Ascending aorta (tissue), 2 donors: ENCODE data around the gene ARHGEF7. TPM values are rescaled to one million over a fixed set of nuclear protein-coding genes. Genes with fewer than 3 reads are reported as not detected.
A peak's percentile ranks its signal among the peaks of the same experiment; 100 is the strongest.

Source experiments
- DNase-seq, 2 donors: peaks; one replicate each; pipeline ENCODE4 v3.0.0-alpha.2; 2019; ENCODE audit warnings: low spot score in 2 of 2
- H3K27ac ChIP-seq, 2 donors: fragments of 200-600 bp; sonication (generic); one replicate each; pipeline ENCODE4 v1.5.1; 2016 to 2017; ENCODE audit warnings: mild to moderate bottlenecking in 1 of 2
- H3K27me3 ChIP-seq: fragments of 200-600 bp; sonication (generic); one replicate; pipeline ENCODE4 v1.5.1; 2017
- H3K36me3 ChIP-seq, 2 donors: fragments of 200-600 bp; sonication (generic); one replicate each; pipeline ENCODE4 v1.5.1; 2016
- H3K4me1 ChIP-seq, 2 donors: fragments of 200-600 bp; sonication (generic); one replicate each; pipeline ENCODE4 v1.5.1; 2016 to 2017; ENCODE audit warnings: mild to moderate bottlenecking in 1 of 2
- H3K4me3 ChIP-seq, 2 donors: fragments of 200-600 bp; sonication (generic); one replicate each; pipeline ENCODE4 v1.5.1; 2016 to 2017; ENCODE audit warnings: mild to moderate bottlenecking in 1 of 2
- H3K9me3 ChIP-seq, 2 donors: fragments of 200-600 bp; sonication (generic); one replicate each; pipeline ENCODE4 v1.5.1; 2016
- intact Hi-C: fragments of 100-400 bp; cut with DNase I; formaldehyde crosslinking; loops from one replicate; pipeline ENCODE4 v1.15.1; 2023
- total RNA-seq: library from RNA; depleted of rRNA; stranded (reverse); fragments of >200 nt; gene quantifications from one replicate; pipeline ENCODE4 v1.1.0, GENCODE V29; 2016
- TF ChIP-seq, protein P1 (sequence below), 3 experiments: fragments of 200-600 bp in 2 of 3; fragments of 450-650 bp in 1 of 3; sonication (generic) in 2 of 3; IDR thresholded peaks; one replicate each; pipeline ENCODE4 v1.5.1; 2016 to 2019; ENCODE audit warnings: antibody characterized with exemption in 3 of 3, mild to moderate bottlenecking in 1 of 3, moderate library complexity in 1 of 3

ARHGEF7 gene
- total RNA-seq, 1 donor from 2014 or later, result 32.2 TPM

DNA sequence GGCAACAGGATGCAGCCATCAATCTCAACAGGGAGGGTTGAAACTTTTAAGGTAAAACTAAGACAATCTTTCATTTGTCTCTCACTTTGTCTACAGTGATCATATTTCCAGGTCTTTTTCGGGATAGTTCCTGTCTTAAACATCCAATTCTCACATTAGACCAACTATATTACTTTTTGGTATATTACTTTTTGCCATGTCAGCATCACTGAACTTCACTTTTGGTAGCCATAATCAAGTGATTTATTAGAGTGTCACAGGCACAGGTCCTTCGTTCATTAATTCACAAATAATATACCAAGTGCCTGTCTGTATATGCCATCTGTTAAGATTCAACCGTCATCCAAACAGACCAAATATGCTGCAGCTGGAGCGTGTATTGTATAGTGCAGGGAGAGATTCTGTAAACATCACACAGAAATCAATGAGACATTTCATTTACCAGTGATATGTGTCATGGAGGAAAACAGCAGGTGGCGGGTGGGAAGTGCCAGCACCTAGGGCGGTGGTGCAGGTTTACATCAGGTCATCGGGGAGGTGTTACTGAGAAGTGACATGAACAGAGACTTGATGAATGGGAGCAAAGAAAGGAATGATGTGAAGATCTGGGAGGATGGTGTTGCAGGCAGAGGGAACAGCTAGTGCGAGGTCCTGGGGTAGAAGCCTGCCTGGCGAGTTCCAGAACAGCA lies 24.9 kb downstream of the ARHGEF7 start:
- no peaks in the 10 kb centered on the region for H3K9me3 ChIP-seq
- DNase-seq, result no peak
- TF ChIP-seq, protein P1, sequence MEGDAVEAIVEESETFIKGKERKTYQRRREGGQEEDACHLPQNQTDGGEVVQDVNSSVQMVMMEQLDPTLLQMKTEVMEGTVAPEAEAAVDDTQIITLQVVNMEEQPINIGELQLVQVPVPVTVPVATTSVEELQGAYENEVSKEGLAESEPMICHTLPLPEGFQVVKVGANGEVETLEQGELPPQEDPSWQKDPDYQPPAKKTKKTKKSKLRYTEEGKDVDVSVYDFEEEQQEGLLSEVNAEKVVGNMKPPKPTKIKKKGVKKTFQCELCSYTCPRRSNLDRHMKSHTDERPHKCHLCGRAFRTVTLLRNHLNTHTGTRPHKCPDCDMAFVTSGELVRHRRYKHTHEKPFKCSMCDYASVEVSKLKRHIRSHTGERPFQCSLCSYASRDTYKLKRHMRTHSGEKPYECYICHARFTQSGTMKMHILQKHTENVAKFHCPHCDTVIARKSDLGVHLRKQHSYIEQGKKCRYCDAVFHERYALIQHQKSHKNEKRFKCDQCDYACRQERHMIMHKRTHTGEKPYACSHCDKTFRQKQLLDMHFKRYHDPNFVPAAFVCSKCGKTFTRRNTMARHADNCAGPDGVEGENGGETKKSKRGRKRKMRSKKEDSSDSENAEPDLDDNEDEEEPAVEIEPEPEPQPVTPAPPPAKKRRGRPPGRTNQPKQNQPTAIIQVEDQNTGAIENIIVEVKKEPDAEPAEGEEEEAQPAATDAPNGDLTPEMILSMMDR (IDR thresholded peaks at IDR 0.05), result no peak
- no peak overlapping the region for H3K4me3 ChIP-seq
- intact Hi-C loops, result no loop called here
- no peaks in the 10 kb centered on the region for H3K36me3 ChIP-seq
- H3K27ac ChIP-seq, result no peak overlapping the region
- no peaks in the 10 kb centered on the region for H3K27me3 ChIP-seq
- H3K4me1 ChIP-seq, result peaks cover under 1 to 15% of the 10 kb centered on the region in 2 donors

DNA sequence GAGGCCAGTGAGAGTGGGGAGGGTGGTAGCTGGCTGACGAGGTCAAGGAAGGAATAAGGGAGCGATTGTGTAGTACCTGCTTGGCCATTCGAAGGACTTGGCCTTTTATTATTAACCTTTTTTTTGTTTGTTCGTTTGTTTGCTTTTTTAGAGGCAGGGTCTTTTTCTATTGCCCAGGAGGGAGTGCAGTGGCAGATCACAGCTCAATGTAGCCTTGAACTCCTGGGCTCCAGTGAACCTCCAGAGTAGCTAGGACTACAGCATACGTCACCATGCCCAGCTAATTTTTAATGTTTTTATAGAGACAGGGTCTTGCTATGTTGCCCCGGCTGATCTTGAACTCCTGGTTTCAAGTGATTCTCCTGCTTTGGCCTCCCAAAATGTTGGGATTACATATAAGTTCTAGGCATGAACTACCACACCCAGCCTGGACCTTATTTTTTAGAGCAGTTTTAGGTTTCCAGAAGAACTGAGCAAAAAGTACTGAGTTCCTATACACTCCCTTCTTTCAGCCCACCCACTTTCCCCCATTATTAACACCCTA lies 25.5 kb downstream of the ARHGEF7 start:
- TF ChIP-seq, protein P1 (IDR thresholded peaks at IDR 0.05), result no peak
- H3K27ac ChIP-seq, result no peak overlapping the region
- no peak for DNase-seq
- peaks cover 5 to 17% of the 10 kb centered on the region in 2 donors for H3K4me1 ChIP-seq
- no peaks in the 10 kb centered on the region for H3K27me3 ChIP-seq
- no peak overlapping the region for H3K4me3 ChIP-seq
- intact Hi-C loops, result no loop called here
- H3K36me3 ChIP-seq, result no peaks in the 10 kb centered on the region
- H3K9me3 ChIP-seq, result no peaks in the 10 kb centered on the region

DNA sequence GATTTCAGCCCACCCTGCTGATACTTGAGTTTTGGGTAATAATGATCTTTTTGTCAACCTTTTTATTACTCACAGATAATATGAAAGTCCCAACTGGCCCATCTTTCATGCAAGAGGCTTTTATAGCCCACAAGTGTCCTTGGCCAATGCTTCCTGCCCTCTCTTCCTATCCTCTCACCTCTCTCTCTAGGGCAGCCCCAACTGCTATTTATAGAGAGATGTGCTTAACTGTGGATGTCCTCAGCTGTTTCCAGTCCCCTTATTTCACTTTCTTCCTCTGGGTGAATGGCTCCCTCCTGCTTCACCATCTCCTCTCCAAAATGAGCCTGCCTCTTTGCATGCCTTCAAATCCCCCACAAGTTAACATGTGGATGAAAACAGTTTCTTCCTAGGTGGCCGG lies 27.4 kb downstream of the ARHGEF7 start:
- Histone ChIP-seq H3K9me3 (no peaks in the 10 kb centered on the region), H3K36me3 (no peaks in the 10 kb centered on the region), H3K4me1 (peaks cover 5 to 25% of the 10 kb centered on the region in 2 donors), H3K4me3 (no peak overlapping the region), H3K27me3 (no peaks in the 10 kb centered on the region), H3K27ac (peak overlapping the region in 1 of 2 donors; percentile 68)
- TF ChIP-seq, protein P1 (IDR thresholded peaks at IDR 0.05), result no peak
- intact Hi-C loops, result no loop called here
- no peak for DNase-seq

DNA sequence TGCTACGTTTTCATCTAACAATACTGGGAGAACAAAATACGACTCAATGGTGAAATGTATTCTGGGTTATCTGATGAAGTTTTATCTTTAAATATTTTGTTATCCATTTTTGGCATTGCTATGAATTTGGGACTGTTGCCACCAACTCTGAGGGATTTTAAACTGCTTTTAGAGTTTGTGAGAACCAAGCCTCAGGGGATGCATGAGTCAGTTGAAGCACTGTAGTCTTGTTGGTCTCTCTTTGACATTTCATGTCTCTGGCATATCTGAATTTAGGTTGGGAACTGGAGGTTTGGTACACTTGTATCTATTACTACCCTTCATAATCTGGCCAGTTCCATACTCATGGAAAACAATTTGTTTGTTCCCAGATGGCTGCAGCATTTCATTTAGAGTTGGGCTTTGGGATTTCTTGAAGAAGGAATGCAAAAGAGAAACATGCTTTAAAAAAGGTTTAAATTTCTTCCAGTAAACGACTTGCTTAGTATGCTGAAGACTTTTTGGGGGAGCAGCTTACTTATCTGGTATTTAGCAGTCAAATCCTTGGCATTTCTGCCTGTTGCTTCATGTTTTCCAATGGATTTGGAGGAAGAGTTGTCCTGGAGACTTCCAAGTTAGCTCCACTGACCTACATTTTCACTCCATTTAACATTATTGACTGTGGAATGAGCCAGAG lies 28.9 kb downstream of the ARHGEF7 start:
- DNase-seq, result no peak
- Histone ChIP-seq H3K4me1 (peaks cover 5 to 25% of the 10 kb centered on the region in 2 donors), H3K9me3 (no peaks in the 10 kb centered on the region), H3K27ac (peak overlapping the region; percentile 68 to 75), H3K27me3 (no peaks in the 10 kb centered on the region), H3K36me3 (no peaks in the 10 kb centered on the region), H3K4me3 (no peak overlapping the region)
- intact Hi-C loops, result no loop called here
- TF ChIP-seq, protein P1 (IDR thresholded peaks at IDR 0.05), result no peak

DNA sequence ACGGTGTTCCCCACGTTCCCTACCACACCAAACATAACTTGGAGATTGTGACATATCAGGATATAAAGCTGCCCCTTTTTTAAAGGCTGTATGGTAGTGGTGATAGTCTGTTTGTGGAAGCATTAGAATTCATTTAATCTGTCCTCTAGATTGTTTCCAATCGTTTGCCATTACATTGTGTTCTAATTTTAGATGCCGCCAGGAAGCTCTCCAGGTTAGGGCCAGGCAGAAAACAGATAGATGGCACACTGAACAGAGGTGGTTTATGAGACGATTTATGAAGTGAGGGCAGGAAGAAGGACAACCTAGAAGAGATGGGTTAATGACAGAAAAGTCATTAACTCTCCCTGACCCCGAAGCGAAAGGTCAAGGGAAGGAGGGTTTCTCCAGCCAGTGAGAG lies 30.0 kb downstream of the ARHGEF7 start:
- Histone ChIP-seq H3K4me3 (no peak overlapping the region), H3K36me3 (no peaks in the 10 kb centered on the region), H3K4me1 (peaks cover 5 to 25% of the 10 kb centered on the region in 2 donors), H3K9me3 (no peaks in the 10 kb centered on the region), H3K27me3 (no peaks in the 10 kb centered on the region), H3K27ac (peak overlapping the region; percentile 68 to 75)
- TF ChIP-seq, protein P1 (IDR thresholded peaks at IDR 0.05), result no peak
- intact Hi-C loops, result no loop called here
- no peak for DNase-seq
